A549 (cell line): ENCODE measurements around the gene TEFM. TPM values are rescaled to one million over a fixed set of nuclear protein-coding genes. Genes with fewer than 3 reads are reported as not detected.

ENCODE experiments used
- ATAC-seq, 2 experiments: fragments of 200-7000 bp in 1 of 2; fragments of >200 bp in 1 of 2; cut with Nextera tagmentation in 1 of 2; cut with Tn5 transposase in 1 of 2; 3 replicates each; pipeline versions ENCODE4 v1.8.0 to v1.9.1; 2018 to 2020; ENCODE audit warnings: mild to moderate bottlenecking in 1 of 2, moderate library complexity in 1 of 2
- CTCF ChIA-PET: fragments of 300-600 bp; sonication (Branson Sonifier 250); formaldehyde crosslinking; extraction: SDS; loops from one replicate; lab custom pipeline; 2021; ENCODE audit warnings: antibody characterized with exemption, inconsistent platforms; lab: Yijun Ruan, JAX
- POLR2A ChIA-PET: fragments of 350-600 bp; formaldehyde crosslinking; extraction: SDS; loops from one replicate; lab custom pipeline; 2021; ENCODE audit warnings: antibody characterized with exemption, inconsistent platforms; lab: Yijun Ruan, JAX
- DNase-seq, 2 experiments: peaks; one replicate each; pipeline versions ENCODE4 v3.0.0 to v3.0.0-alpha.2; 2011 to 2016; ENCODE audit warnings: low read depth in 1 of 2, low spot score in 1 of 2
- FAIRE-seq: peaks from 2 replicates; lab custom pipeline; 2011; peaks lifted over from hg19 to GRCh38; lab: Jason Lieb, UNC
- H3K27ac ChIP-seq, 2 experiments: fragments of >200 bp; sonication (Bioruptor Twin); formaldehyde crosslinking; 3 replicates each; pipeline ENCODE4 v1.5.1; 2016 to 2017
- H3K4me1 ChIP-seq: fragments of >200 bp; sonication (Bioruptor Twin); formaldehyde crosslinking; 3 replicates; pipeline ENCODE4 v1.6.1; 2016
- H3K4me2 ChIP-seq: fragments of >200 bp; sonication (Bioruptor Twin); formaldehyde crosslinking; 3 replicates; pipeline ENCODE4 v1.6.1; 2016
- H3K4me3 ChIP-seq: fragments of >200 bp; sonication (Bioruptor Twin); formaldehyde crosslinking; 3 replicates; pipeline ENCODE4 v1.5.1; 2016
- H3K9me3 ChIP-seq: fragments of >200 bp; sonication (Bioruptor Twin); formaldehyde crosslinking; 3 replicates; pipeline ENCODE4 v1.6.1; 2016
- CBX2 ChIP-seq: fragments of 200-600 bp; sonication (generic); IDR thresholded peaks from 2 replicates; pipeline ENCODE4 v1.6.1; 2016; ENCODE audit warnings: low read depth, mild to moderate bottlenecking, borderline replicate concordance
- CBX8 ChIP-seq: fragments of 200-600 bp; sonication (generic); IDR thresholded peaks from 2 replicates; pipeline ENCODE4 v1.6.1; 2016
- CEBPB ChIP-seq, 2 experiments: fragments of >200 bp in 1 of 2; sonication (Bioruptor Twin) in 1 of 2; formaldehyde crosslinking in 1 of 2; IDR thresholded peaks; 2 replicates each; pipeline ENCODE4 v1.6.1; 2012 to 2016
- CTCF ChIP-seq: fragments of >200 bp; sonication (Bioruptor Twin); formaldehyde crosslinking; IDR thresholded peaks from 3 replicates; pipeline ENCODE4 v1.5.1; 2016
- EHF ChIP-seq: fragments of 250-450 bp; sonication (Bioruptor Pico); IDR thresholded peaks from 2 replicates; pipeline ENCODE4 v1.5.0; 2020; ENCODE audit warnings: mild to moderate bottlenecking
- EHMT2 ChIP-seq: fragments of 200-600 bp; sonication (generic); IDR thresholded peaks from 2 replicates; pipeline ENCODE4 v1.6.1; 2016; ENCODE audit warnings: antibody characterized with exemption, low read depth, mild to moderate bottlenecking, moderate library complexity
- ELK1 ChIP-seq: fragments of 150-350 bp; IDR thresholded peaks from 2 replicates; pipeline ENCODE4 v1.6.1; 2014; ENCODE audit warnings: low read depth, mild to moderate bottlenecking, low read length
- ESRRA ChIP-seq: fragments of 150-350 bp; IDR thresholded peaks from 2 replicates; pipeline ENCODE4 v1.6.1; 2014; ENCODE audit warnings: mild to moderate bottlenecking, low read length, borderline replicate concordance
- FOSB ChIP-seq: fragments of 250-450 bp; sonication (Bioruptor Pico); IDR thresholded peaks from 2 replicates; pipeline ENCODE4 v1.5.0; 2020; ENCODE audit warnings: mild to moderate bottlenecking, moderate library complexity
- FOSL2 ChIP-seq, 2 experiments: fragments of 450-650 bp in 1 of 2; fragments of >200 bp in 1 of 2; sonication (Bioruptor Twin) in 1 of 2; formaldehyde crosslinking; IDR thresholded peaks; 2 replicates each; pipeline versions ENCODE4 v1.5.0 to v1.6.1; 2016 to 2020; ENCODE audit warnings: mild to moderate bottlenecking in 1 of 2, moderate library complexity in 1 of 2
- HDAC2 ChIP-seq: fragments of 200-600 bp; sonication (generic); IDR thresholded peaks from 2 replicates; pipeline ENCODE4 v1.6.1; 2016
- HMGXB4 ChIP-seq: fragments of 250-450 bp; sonication (Bioruptor Pico); IDR thresholded peaks from 2 replicates; pipeline ENCODE4 v1.5.0; 2021; ENCODE audit warnings: mild to moderate bottlenecking, moderate library complexity, borderline replicate concordance
- HOXA7 ChIP-seq: fragments of 250-450 bp; sonication (Bioruptor Pico); IDR thresholded peaks from 2 replicates; pipeline ENCODE4 v1.5.0; 2020; ENCODE audit warnings: mild to moderate bottlenecking, moderate library complexity
- JUN ChIP-seq, 2 experiments: fragments of >200 bp; sonication (Bioruptor Twin); formaldehyde crosslinking; IDR thresholded peaks; 2 replicates in 1 of 2; 3 replicates in 1 of 2; pipeline ENCODE4 v1.6.1; 2016 to 2017
- KDM1A ChIP-seq: fragments of 200-600 bp; sonication (generic); IDR thresholded peaks from 2 replicates; pipeline ENCODE4 v1.6.1; 2016; ENCODE audit warnings: low read depth, mild to moderate bottlenecking
- MAFK ChIP-seq: fragments of 450-650 bp; IDR thresholded peaks from 2 replicates; pipeline ENCODE4 v1.6.1; 2014; ENCODE audit not compliant: partially characterized antibody
- MAX ChIP-seq: IDR thresholded peaks from 2 replicates; pipeline ENCODE4 v1.6.1; 2012
- MAZ ChIP-seq: fragments of 150-350 bp; IDR thresholded peaks from 2 replicates; pipeline ENCODE4 v1.6.1; 2014; ENCODE audit warnings: antibody characterized with exemption, low read depth, low read length, borderline replicate concordance
- MYC ChIP-seq: IDR thresholded peaks from 2 replicates; pipeline ENCODE4 v1.6.1; 2012; ENCODE audit warnings: mild to moderate bottlenecking, inconsistent platforms, low read length, improper control_type of control experiment, borderline replicate concordance
- PHF8 ChIP-seq: fragments of 200-600 bp; sonication (generic); IDR thresholded peaks from 2 replicates; pipeline ENCODE4 v1.6.1; 2016; ENCODE audit warnings: low read depth, mild to moderate bottlenecking, antibody characterized with exemption, moderate library complexity, borderline replicate concordance
- RARB ChIP-seq: fragments of 250-450 bp; sonication (Bioruptor Pico); IDR thresholded peaks from 2 replicates; pipeline ENCODE4 v1.8.0; 2021; ENCODE audit warnings: mild to moderate bottlenecking, moderate library complexity
- RCOR1 ChIP-seq: fragments of 150-350 bp; IDR thresholded peaks from 2 replicates; pipeline ENCODE4 v1.6.1; 2014; ENCODE audit warnings: antibody characterized with exemption, low read length, low read depth
- RFX5 ChIP-seq: fragments of 450-650 bp; IDR thresholded peaks from 2 replicates; pipeline ENCODE4 v1.7.1; 2014; ENCODE audit warnings: antibody characterized with exemption, mild to moderate bottlenecking, moderate library complexity
- SREBF2 ChIP-seq: fragments of 450-650 bp; IDR thresholded peaks from 2 replicates; pipeline ENCODE4 v1.6.1; 2014; ENCODE audit warnings: mild to moderate bottlenecking, moderate library complexity
- TP53 ChIP-seq: fragments of 250-450 bp; sonication (Bioruptor Pico); IDR thresholded peaks from 2 replicates; pipeline ENCODE4 v1.5.0; 2021; ENCODE audit warnings: mild to moderate bottlenecking, moderate library complexity
- ZFP36 ChIP-seq: fragments of 450-650 bp; IDR thresholded peaks from 2 replicates; pipeline ENCODE4 v1.6.1; 2014; ENCODE audit warnings: borderline replicate concordance; ENCODE audit not compliant: partially characterized antibody
- ZNF302 ChIP-seq: fragments of 250-450 bp; sonication (Bioruptor Pico); IDR thresholded peaks from 2 replicates; pipeline ENCODE4 v1.9.0; 2021; ENCODE audit warnings: inconsistent platforms, mild to moderate bottlenecking, moderate library complexity
- WGBS: methylation state at CpG from one replicate; pipeline ENCODE4 v1.1.6; 2017; ENCODE audit errors: missing lambda C conversion rate; 5-methylcytosine and 5-hydroxymethylcytosine counted together
- polyA plus RNA-seq, 4 experiments: library from polyadenylated mRNA; depleted of rRNA in 3 of 4; stranded (reverse); fragments of >200 nt; fragmentation: RNase III in 1 of 4; extraction: RNeasy Plus Mini Kit Qiagen cat#74134 plus additional on column Dnase treatment in 1 of 4; gene quantifications; 2 replicates in 3 of 4; 3 replicates in 1 of 4; pipeline ENCODE4 v1.2.3, GENCODE V29; 2011 to 2017

Gene TEFM
- polyA plus RNA-seq, 2 of the 4 experiments (the other 2 are of a cell fraction): 26.8 to 27.5 TPM

- CTCF ChIA-PET: interaction anchor here (0.7 kb wide), 1 partner anchor 307 kb away, joined by 3 read pairs; no protein-coding TSS in a partner anchor
- WGBS: 90% methylated on average over 11 of the region's 11 CpGs
- TF ChIP-seq MAFK (peak; percentile 15), ZNF302 (CRISPR knock-in tag) (no peak)
Measured at GRCh38 chr17:30920683-30921543, 14.9 kb upstream of the TEFM start.

GRCh38 chr17:30920282-30920681 is 14.2 kb upstream of the TEFM start:
- H3K4me1 ChIP-seq: 0 out of 3 replicates have a peak, but pooled peaks cover 5% of the 10 kb centered on the region
- peak; percentile 44 to 49 for DNase-seq
- TF ChIP-seq CBX8 (no peak), RARB (no peak), CBX2 (no peak), MAX (no peak), FOSL2 (IDR thresholded peaks at IDR 0.05) (no peak), FOSL2 (CRISPR knock-in tag; IDR thresholded peaks at IDR 0.05) (peak; percentile 8; the same call in 1 of the 2 replicates), RCOR1 (no peak), KDM1A (no peak), ZFP36 (no peak)
- POLR2A ChIA-PET: interaction anchor here (0.8 kb wide), 1 partner anchor 48 kb away, joined by 3 read pairs; no protein-coding TSS in a partner anchor
- 56% methylated on average over 4 of the region's 4 CpGs for WGBS
- FAIRE-seq: peak; percentile 13
- no peak overlapping the region for H3K27ac ChIP-seq
- peak; percentile 21 to 47; a peak in 3 of 6 replicates for ATAC-seq
- CTCF ChIA-PET: interaction anchor here (0.6 kb wide), 1 partner anchor 84 kb away, joined by 3 read pairs; no protein-coding TSS in a partner anchor
- no peak overlapping the region for H3K4me3 ChIP-seq
- no peak overlapping the region for H3K4me2 ChIP-seq
- no peaks in the 10 kb centered on the region for H3K9me3 ChIP-seq

More at GRCh38 chr17:30920683-30921543, 14.9 kb upstream of the TEFM start:
- no peaks in the 10 kb centered on the region for H3K9me3 ChIP-seq
- H3K4me3 ChIP-seq: peak overlapping the region; percentile 62
- FAIRE-seq (peak; percentile 23), DNase-seq (no peak), ATAC-seq (no peak)
- POLR2A ChIA-PET: no interaction called here
- H3K27ac ChIP-seq: no peak overlapping the region
- H3K4me2 ChIP-seq: peak overlapping the region; percentile 93
- 0 out of 3 replicates have a peak, but pooled peaks cover 5% of the 10 kb centered on the region for H3K4me1 ChIP-seq

- DNase-seq (no peak), FAIRE-seq (no peak), ATAC-seq (no peak)
- H3K4me1 ChIP-seq: 0 out of 3 replicates have a peak, but pooled peaks cover 5% of the 10 kb centered on the region
- H3K4me2 ChIP-seq: no peak overlapping the region
- no peaks in the 10 kb centered on the region for H3K9me3 ChIP-seq
- no peak for TF ChIP-seq SREBF2
- TF ChIP-seq ZFP36: no peak
- TF ChIP-seq MAZ: no peak
- no peak for TF ChIP-seq EHF (CRISPR knock-in tag)
- no peak for TF ChIP-seq ESRRA
- TF ChIP-seq CEBPB (IDR thresholded peaks at IDR 0.05): no peak
- TF ChIP-seq TP53 (CRISPR knock-in tag): no peak
- no peak for TF ChIP-seq HDAC2
- TF ChIP-seq FOSB (CRISPR knock-in tag): no peak
- no peak for TF ChIP-seq CTCF
- TF ChIP-seq RFX5: no peak
- no peak for TF ChIP-seq JUN (IDR thresholded peaks at IDR 0.05)
- no peak for TF ChIP-seq PHF8
- TF ChIP-seq MAX: no peak
- TF ChIP-seq EHMT2: no peak
- TF ChIP-seq ELK1: no peak
- TF ChIP-seq HMGXB4 (CRISPR knock-in tag): no peak
- no peak for TF ChIP-seq HOXA7 (CRISPR knock-in tag)
- TF ChIP-seq MYC: no peak
- H3K4me3 ChIP-seq: no peak overlapping the region
- H3K27ac ChIP-seq: no peak overlapping the region
- ChIA-PET POLR2A (interaction anchor here (1.0 to 1.1 kb wide), 2 partner anchors 10 to 54 kb away, joined by 3 to 4 read pairs; partner anchors contain the start of gene RNF135), CTCF (interaction anchor here (0.6 to 2.1 kb wide), 4 partner anchors 11 to 298 kb away, joined by 3 to 6 read pairs (median 4); no protein-coding TSS in a partner anchor)
Measured at GRCh38 chr17:30917050-30917449, 11.0 kb upstream of the TEFM start.
